Activated B cell treated with CpG ODN at 0.5 μM for 24 hours (primary cell): Measurements from ENCODE around the gene HS3ST6. TPM values are rescaled to one million over a fixed set of nuclear protein-coding genes. Genes with fewer than 3 reads are reported as not detected.

Source experiments
- ATAC-seq: fragments of 200-7000 bp; cut with Tn5 transposase; one replicate; pipeline ENCODE4 v1.10.0; 2021; ENCODE audit warnings: low read depth, mild to moderate bottlenecking, moderate library complexity
- CTCF ChIA-PET: fragments of 350-600 bp; sonication (Branson Sonifier 250); formaldehyde crosslinking; loops from one replicate; lab custom pipeline; 2021; ENCODE audit warnings: antibody characterized with exemption; lab: Charles Lee
- POLR2A ChIA-PET: fragments of 350-600 bp; sonication (Branson Sonifier 250); formaldehyde crosslinking; loops from one replicate; lab custom pipeline; 2021; ENCODE audit warnings: antibody characterized with exemption; lab: Charles Lee
- DNase-seq: peaks from one replicate; pipeline ENCODE4 v3.0.0; 2022
- H3K27ac Mint-ChIP-seq: one replicate; pipeline ENCODE4 v1.8.0; 2020; ENCODE audit warnings: mixed read lengths
- H3K27me3 Mint-ChIP-seq: one replicate; pipeline ENCODE4 v1.8.0; 2021; ENCODE audit warnings: mixed read lengths
- H3K36me3 Mint-ChIP-seq: one replicate; pipeline ENCODE4 v1.8.0; 2021; ENCODE audit warnings: low read depth, mixed read lengths
- H3K4me1 Mint-ChIP-seq: one replicate; pipeline ENCODE4 v1.8.0; 2021; ENCODE audit warnings: mixed read lengths
- H3K4me3 Mint-ChIP-seq: one replicate; pipeline ENCODE4 v1.8.0; 2020; ENCODE audit warnings: mild to moderate bottlenecking, mixed read lengths
- H3K9me3 Mint-ChIP-seq: one replicate; pipeline ENCODE4 v1.8.0; 2020; ENCODE audit warnings: mixed read lengths
- CTCF ChIP-seq: fragments of 200-600 bp; IDR thresholded peaks from one replicate; pipeline ENCODE4 v1.8.0; 2022; ENCODE audit warnings: antibody characterized with exemption, mild to moderate bottlenecking
- intact Hi-C: fragments of 100-400 bp; cut with micrococcal nuclease; formaldehyde crosslinking; loops from one replicate; pipeline ENCODE4 v1.15.1; 2024
- total RNA-seq: library from RNA; stranded (reverse); gene quantifications from 2 replicates; pipeline ENCODE4 v1.2.3, GENCODE V29; 2022

HS3ST6 gene
- total RNA-seq, 1 donor from 2014 or later = not detected

GRCh38 chr16:1913327-1914083 lies 4.7 kb downstream of the HS3ST6 start:
- Mint-ChIP-seq H3K36me3 (no peaks in the 10 kb centered on the region), H3K4me3 (no peak overlapping the region), H3K9me3 (no peaks in the 10 kb centered on the region), H3K4me1 (no peaks in the 10 kb centered on the region), H3K27ac (no peak overlapping the region), H3K27me3 (peaks cover 20% of the 10 kb centered on the region)
- ChIA-PET POLR2A (no interaction called here), CTCF (no interaction called here)
- ATAC-seq (no peak), DNase-seq (no peak)
- no peak for TF ChIP-seq CTCF
- intact Hi-C loops = no loop called here

GRCh38 chr16:1912215-1912543 lies 6.0 kb downstream of the HS3ST6 start:
- peaks cover 22% of the 10 kb centered on the region for H3K27me3 Mint-ChIP-seq
- TF ChIP-seq CTCF = no peak
- H3K9me3 Mint-ChIP-seq = no peaks in the 10 kb centered on the region
- intact Hi-C loops = no loop called here
- no peak for DNase-seq
- H3K4me3 Mint-ChIP-seq = no peak overlapping the region
- ChIA-PET POLR2A (no interaction called here), CTCF (no interaction called here)
- H3K36me3 Mint-ChIP-seq = no peaks in the 10 kb centered on the region
- no peak for ATAC-seq
- no peaks in the 10 kb centered on the region for H3K4me1 Mint-ChIP-seq
- no peak overlapping the region for H3K27ac Mint-ChIP-seq

GRCh38 chr16:1911467-1912214 lies 6.6 kb downstream of the HS3ST6 start:
- ChIA-PET POLR2A (no interaction called here), CTCF (no interaction called here)
- intact Hi-C loops = no loop called here
- Mint-ChIP-seq H3K36me3 (no peaks in the 10 kb centered on the region), H3K4me1 (no peaks in the 10 kb centered on the region), H3K4me3 (no peak overlapping the region), H3K27ac (no peak overlapping the region), H3K27me3 (peaks cover 20% of the 10 kb centered on the region), H3K9me3 (no peaks in the 10 kb centered on the region)
- ATAC-seq = no peak
- no peak for DNase-seq
- TF ChIP-seq CTCF = no peak

- ChIA-PET CTCF (no interaction called here), POLR2A (no interaction called here)
- peaks cover 7% of the 10 kb centered on the region for H3K27me3 Mint-ChIP-seq
- intact Hi-C loops = no loop called here
- TF ChIP-seq CTCF = no peak
- H3K4me1 Mint-ChIP-seq = no peaks in the 10 kb centered on the region
- DNase-seq = no peak
- H3K4me3 Mint-ChIP-seq = no peak overlapping the region
- ATAC-seq = no peak
- no peak overlapping the region for H3K27ac Mint-ChIP-seq
- H3K36me3 Mint-ChIP-seq = no peaks in the 10 kb centered on the region
- H3K9me3 Mint-ChIP-seq = no peaks in the 10 kb centered on the region
These were observed 8.5 kb downstream of the HS3ST6 start for GRCh38 chr16:1909561-1910231.

GRCh38 chr16:1908983-1909382 lies 9.2 kb downstream of the HS3ST6 start:
- Mint-ChIP-seq H3K4me3 (no peak overlapping the region), H3K27ac (no peak overlapping the region), H3K27me3 (peaks cover 11% of the 10 kb centered on the region), H3K36me3 (no peaks in the 10 kb centered on the region), H3K9me3 (no peaks in the 10 kb centered on the region), H3K4me1 (no peaks in the 10 kb centered on the region)
- CTCF ChIA-PET = no interaction called here
- DNase-seq (no peak), ATAC-seq (no peak)
- POLR2A ChIA-PET = no interaction called here
- TF ChIP-seq CTCF = no peak
- intact Hi-C loops = no loop called here
